A204.1 (cell line): Measurements from ENCODE around the gene PIP4K2A.
"Not testable (repeated sequence)": the region's sequence is repeated elsewhere in the genome, so short reads cannot be mapped to it uniquely, and the experiment has no call there.

ENCODE experiments used
- FAIRE-seq: peaks from 2 replicates; lab custom pipeline; 2012; peaks lifted over from hg19 to GRCh38; lab: Jason Lieb, UNC

PIP4K2A gene

DNA sequence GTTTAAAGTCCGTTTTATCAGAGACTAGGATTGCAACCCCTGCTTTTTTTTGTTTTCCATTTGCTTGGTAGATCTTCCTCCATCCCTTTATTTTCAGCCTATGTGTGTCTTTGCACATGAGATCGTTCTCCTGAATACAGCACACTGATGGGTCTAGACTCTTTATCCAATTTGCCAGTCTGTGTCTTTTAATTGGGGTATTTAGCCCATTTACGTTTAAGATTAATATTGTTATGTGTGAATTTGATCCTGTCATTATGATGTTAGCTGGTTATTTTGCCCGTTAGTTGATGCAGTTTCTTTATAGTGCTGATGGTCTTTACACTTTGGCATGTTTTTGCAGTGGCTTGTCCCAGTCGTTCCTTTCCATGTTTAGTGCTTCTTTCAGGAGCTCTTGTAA, 202.4 kb downstream of the PIP4K2A start:
- not testable (repeated sequence) for FAIRE-seq

DNA sequence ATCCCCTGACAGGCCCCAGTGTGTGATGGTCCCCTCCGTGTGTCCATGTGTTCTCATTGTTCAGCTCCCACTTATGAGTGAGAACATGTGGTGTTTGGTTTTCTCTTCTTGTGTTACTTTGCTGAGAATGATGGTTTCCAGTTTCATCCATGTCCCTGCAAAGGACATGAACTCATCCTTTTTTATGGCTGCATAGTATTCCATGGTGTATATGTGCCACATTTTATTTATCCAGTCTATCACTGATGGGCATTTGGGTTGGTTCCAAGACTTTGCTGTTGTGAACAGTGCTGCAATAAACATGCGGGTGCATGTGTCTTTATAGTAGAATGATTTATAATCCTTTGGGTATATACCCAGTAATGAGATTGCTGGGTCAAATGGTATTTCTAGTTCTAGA, 206.2 kb downstream of the PIP4K2A start:
- FAIRE-seq = not testable (repeated sequence)

DNA sequence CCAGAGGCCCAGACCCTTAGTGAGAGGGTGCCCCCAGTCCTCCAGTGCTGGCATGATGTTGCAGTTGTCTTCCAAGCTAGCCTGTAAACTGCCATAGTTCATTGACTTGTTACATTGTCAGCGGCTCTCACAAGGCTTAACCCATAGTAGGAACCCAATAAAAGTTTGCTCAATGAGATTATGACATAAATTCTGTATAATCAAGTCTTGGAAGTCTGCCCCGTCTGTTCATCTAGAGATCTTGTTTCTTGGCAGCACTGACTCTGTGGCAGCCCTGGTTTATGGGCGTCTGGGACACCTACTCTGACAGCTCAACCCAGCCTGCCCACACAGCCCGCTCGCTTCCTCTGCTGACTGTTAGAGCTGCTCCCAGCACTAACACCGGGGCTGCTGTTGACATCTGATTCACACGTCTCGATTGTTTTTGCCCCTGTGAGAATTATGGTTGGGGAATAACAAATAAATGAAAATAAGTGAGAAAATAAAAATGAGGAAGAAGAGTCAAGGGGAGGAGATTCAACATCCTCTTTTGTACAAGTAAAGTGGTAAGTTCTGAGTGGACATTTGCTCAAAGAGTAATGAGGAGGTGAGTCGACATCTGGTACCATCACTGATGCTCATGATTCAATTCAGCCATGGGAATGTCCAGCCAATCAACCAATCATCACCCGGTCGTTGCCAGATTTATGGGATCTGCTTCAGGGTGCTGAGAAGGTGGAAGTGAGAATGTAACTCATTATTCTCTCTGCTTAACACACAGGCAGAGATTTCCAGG, 208.3 kb downstream of the PIP4K2A start:
- no peak for FAIRE-seq

- FAIRE-seq = no peak
Measured at GRCh38 chr10:22504766-22505165, 209.6 kb downstream of the PIP4K2A start.

GRCh38 chr10:22503315-22504088, 210.9 kb downstream of the PIP4K2A start:
- FAIRE-seq = no peak

- no peak for FAIRE-seq
Measured at GRCh38 chr10:22501863-22502262, 212.5 kb downstream of the PIP4K2A start.

DNA sequence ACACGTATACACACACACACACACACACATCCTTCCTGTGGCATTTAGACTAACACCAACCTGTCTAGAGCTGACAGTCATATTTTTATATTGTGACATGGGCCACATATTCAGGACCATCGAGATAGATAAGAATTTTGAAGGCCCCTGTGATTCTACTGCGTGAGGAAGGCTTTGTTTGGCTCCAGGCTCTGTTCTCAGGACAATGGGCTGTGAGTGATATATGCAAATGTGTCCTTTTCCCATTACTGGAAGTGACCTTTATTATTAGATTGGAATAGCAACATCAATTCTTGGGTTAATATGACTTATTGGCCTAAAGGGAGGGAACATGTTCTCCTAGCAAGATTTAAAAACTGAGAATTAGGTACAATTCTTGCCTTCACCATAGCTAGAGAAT, 213.0 kb downstream of the PIP4K2A start:
- no peak for FAIRE-seq

DNA sequence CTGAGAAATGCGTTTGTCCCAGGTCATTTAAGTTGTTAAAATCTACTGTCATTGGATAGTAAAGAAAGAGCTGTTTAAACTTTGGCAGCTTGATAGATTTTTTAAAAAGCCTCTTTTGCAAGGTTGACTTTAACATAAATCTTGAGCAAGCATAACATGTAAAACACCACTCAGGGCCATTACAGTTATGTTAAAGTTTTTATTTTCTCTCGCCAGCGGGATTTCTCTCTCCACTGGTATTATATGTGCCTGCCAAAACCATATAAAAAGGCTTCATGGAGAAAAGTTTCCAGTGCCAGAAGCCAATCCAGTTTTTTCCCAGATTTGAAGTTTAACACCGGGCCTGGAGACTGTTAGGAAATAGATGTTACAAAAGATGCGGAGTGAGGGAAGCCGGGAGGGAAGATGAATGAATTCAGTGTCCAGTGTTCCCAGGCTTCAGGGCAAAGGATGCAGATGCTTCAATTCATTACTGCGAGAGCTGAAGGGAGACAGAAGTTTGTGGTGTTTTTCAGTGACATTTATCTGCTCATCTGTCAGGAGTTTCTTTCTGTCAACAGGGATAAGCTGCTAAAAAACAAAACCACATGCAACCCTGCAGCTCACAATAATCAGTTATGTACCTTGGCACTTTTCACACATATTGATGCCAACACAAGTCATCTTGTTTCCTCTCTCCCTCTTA, 213.6 kb downstream of the PIP4K2A start:
- FAIRE-seq = no peak

DNA sequence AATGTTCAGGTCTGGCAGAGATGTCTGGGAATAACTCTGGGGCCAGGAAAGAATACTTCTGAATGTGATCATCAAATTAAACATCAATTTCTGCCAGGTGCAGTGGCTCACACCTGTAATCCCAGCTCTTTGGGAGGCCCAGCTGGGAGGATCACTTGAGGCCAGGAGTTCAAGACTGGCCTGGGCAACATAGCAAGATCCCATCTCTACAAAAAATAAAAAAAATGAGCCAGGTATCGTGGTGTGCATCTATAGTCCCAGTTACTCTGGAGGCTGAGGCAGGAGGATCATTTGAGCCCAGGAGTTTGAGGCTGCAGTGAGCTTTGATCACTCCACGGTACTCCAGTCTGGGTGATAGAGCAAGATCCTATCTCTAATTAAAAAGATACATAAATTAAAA, 214.4 kb downstream of the PIP4K2A start:
- FAIRE-seq = not testable (repeated sequence)

DNA sequence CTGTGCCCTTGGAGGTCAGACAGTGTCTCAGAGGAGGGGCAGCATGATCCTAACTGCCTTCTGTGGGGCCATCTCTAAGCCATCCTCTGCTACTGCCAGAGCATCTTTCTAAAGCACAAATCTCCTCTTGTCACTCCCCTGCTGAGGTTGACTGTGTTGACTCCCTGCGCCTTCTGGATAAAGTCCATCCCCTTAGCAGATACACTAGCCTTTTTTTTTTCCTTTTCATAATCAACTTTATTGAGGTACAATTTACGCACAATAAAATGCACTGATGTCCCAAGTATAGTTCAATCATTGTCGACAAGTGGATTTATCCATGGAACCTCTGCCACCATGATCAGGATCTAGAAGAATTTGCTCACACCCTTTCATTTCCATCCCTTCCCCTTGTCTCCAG, 219.0 kb downstream of the PIP4K2A start:
- no peak for FAIRE-seq

DNA sequence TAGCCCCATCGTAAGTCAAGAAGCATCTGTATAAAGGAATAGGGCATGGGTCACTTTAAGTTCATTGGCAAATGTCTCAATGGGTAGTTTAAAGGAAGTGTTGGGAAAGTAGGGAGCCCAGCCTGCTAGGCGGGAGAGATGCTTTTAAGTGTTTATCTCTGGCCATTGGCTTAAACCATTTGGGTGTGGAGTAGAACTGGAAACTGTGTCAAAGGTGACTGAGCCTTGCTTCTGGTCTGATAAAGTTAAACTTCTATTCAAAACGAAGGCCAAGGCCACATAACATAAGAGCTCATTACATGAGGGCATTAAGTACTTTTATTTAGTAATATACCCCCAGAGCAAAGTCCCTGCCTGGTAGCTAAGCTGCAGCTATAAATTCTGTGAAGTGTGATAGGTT, 220.4 kb downstream of the PIP4K2A start:
- no peak for FAIRE-seq

DNA sequence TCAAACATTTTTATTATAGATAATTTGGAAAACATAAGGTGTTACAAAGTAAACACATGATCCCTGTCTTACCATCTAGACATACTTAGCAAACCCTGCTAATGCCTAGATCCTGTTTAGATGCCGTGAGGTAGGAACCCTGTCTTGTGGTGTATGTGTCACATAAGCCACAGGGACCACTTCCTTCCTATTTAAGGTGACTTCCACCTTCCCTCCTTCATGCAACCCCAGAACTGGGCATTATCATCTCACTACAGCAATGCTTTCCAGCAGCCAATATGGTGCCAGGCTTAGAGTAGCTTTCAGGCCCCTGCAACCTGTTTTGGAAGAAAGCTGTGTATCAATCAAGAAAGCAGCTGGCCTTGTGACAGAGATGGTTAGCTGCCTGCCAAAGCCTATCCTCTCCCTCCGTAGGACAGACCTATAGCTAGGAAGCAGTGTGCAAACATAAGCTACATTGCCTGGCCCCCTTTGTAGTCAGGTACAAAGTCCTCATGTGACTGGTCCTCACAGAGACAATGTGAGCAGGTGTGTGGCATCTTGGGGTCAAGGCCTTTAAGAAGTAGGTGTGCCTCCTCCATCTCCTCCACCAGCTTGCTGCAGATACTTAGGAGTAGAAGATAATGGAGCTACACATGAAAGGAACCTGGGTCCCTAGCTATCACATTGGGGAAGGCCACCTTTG, 222.3 kb downstream of the PIP4K2A start:
- no peak for FAIRE-seq

- no peak for FAIRE-seq
Measured at GRCh38 chr10:22491480-22491879, 222.9 kb downstream of the PIP4K2A start.

- FAIRE-seq = no peak
Measured at GRCh38 chr10:22489975-22490374, 224.4 kb downstream of the PIP4K2A start.

DNA sequence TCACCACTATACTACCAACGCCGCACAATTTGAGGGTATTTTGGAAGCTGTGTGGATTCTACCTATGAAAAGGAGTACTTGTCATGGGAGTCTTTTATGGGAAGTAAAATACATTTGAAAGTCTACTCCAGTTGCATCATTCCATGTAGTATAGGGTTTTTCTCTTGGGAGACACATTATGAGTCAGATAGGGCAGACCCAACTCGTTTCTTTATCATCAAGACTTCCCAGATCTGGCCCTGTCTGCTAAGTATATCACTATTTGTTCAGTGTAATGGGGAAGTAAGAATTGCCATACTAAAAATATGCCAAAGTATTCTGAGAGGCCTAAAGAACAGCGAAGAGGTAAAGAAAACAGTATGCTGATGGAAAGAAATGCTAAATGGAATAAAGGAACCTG, 224.9 kb downstream of the PIP4K2A start:
- no peak for FAIRE-seq

DNA sequence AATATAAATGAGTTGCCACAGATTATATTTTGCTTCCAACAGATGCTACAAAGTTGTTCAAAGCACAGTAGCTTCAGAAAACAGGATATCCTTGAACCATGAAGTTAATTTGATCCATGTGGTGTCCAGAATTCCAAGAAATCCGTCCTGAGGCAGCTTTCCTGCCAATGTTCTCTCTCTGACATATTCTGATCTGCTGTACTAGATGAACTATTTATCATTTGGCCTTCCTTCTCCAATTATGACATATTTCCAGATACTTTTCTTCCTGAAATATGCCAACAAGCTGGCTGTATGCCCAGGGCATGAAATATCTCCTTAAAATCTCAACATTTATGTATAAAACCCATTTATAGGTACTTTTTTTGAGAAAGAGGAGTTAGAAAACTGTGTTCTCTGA, 227.9 kb downstream of the PIP4K2A start:
- FAIRE-seq = no peak
